ENCODE data around the gene POLR3H.

POLR3H gene

GRCh38 chr22:41579997-41580355 lies 35.7 kb upstream of the POLR3H start:
- no peak for TF ChIP-seq CTCF (IDR thresholded peaks at IDR 0.05; ENCODE audit: low read length, missing control alignments)
- DNase-seq (ENCODE audit: low read depth): no peak
- H3K4me3 ChIP-seq (replicated peaks; ENCODE audit: low read depth, low read length): no peak overlapping the region

- no peak for TF ChIP-seq CTCF (IDR thresholded peaks at IDR 0.05; ENCODE audit: low read length, missing control alignments)
- no peak overlapping the region for H3K4me3 ChIP-seq (replicated peaks; ENCODE audit: low read depth, low read length)
These were observed 35.2 kb upstream of the POLR3H start for GRCh38 chr22:41579297-41579996.

GRCh38 chr22:41578818-41579217 lies 34.5 kb upstream of the POLR3H start:
- no peak overlapping the region for H3K4me3 ChIP-seq (replicated peaks; ENCODE audit: low read depth, low read length)
- no peak for TF ChIP-seq CTCF (IDR thresholded peaks at IDR 0.05; ENCODE audit: low read length, missing control alignments)
- no peak for DNase-seq (ENCODE audit: low read depth)

More at GRCh38 chr22:41579297-41579996, 35.2 kb upstream of the POLR3H start:
- DNase-seq (ENCODE audit: low read depth): no peak

- TF ChIP-seq CTCF (IDR thresholded peaks at IDR 0.05; ENCODE audit: low read length, missing control alignments): no peak
- DNase-seq (ENCODE audit: low read depth): no peak
These were observed 33.8 kb upstream of the POLR3H start for GRCh38 chr22:41578114-41578513.

GRCh38 chr22:41576877-41577276 lies 32.6 kb upstream of the POLR3H start:
- peak; percentile 45 for DNase-seq (ENCODE audit: low read depth)
- peak; percentile 60 for TF ChIP-seq CTCF (IDR thresholded peaks at IDR 0.05; ENCODE audit: low read length, missing control alignments)

More at GRCh38 chr22:41578114-41578513, 33.8 kb upstream of the POLR3H start:
- no peak overlapping the region for H3K4me3 ChIP-seq (replicated peaks; ENCODE audit: low read depth, low read length)

GRCh38 chr22:41575533-41575932 lies 31.3 kb upstream of the POLR3H start:
- no peak for TF ChIP-seq CTCF (IDR thresholded peaks at IDR 0.05; ENCODE audit: low read length, missing control alignments)
- DNase-seq (ENCODE audit: low read depth): no peak
- no peak overlapping the region for H3K4me3 ChIP-seq (replicated peaks; ENCODE audit: low read depth, low read length)

More at GRCh38 chr22:41576877-41577276, 32.6 kb upstream of the POLR3H start:
- H3K4me3 ChIP-seq (replicated peaks; ENCODE audit: low read depth, low read length): no peak overlapping the region

- no peak for DNase-seq (ENCODE audit: low read depth)
- H3K4me3 ChIP-seq (replicated peaks; ENCODE audit: low read depth, low read length): no peak overlapping the region
- no peak for TF ChIP-seq CTCF (IDR thresholded peaks at IDR 0.05; ENCODE audit: low read length, missing control alignments)
These were observed 30.6 kb upstream of the POLR3H start for GRCh38 chr22:41574847-41575381.

All from fibroblast of pulmonary artery (primary cell).